HepG2 (cell line): ENCODE measurements around the gene RNF38. TPM values are rescaled to one million over a fixed set of nuclear protein-coding genes. Genes with fewer than 3 reads are reported as not detected.

Experiments
- ATAC-seq: fragments of 200-7000 bp; cut with Tn5 transposase; 3 replicates; pipeline ENCODE4 v1.9.1; 2020; ENCODE audit warnings: mild to moderate bottlenecking, moderate library complexity
- BruUV-seq: library from RNA; stranded (reverse); fragments of 400-500 nt; replicated peaks from 2 replicates; lab custom pipeline; 2021; lab: Mats Ljungman, UMichigan
- CTCF ChIA-PET: fragments of 300-600 bp; formaldehyde crosslinking; extraction: SDS; loops from one replicate; lab custom pipeline; 2021; ENCODE audit warnings: low total read pairs, inconsistent platforms, low intra/inter-chr PET ratio; lab: Yijun Ruan, JAX
- POLR2A ChIA-PET: fragments of 350-600 bp; sonication (Branson Sonifier 250); formaldehyde crosslinking; loops from one replicate; lab custom pipeline; 2020; ENCODE audit warnings: antibody characterized with exemption, inconsistent platforms; lab: Yijun Ruan, JAX
- DNase-seq: peaks from one replicate; pipeline ENCODE4 v3.0.0-alpha.2; 2015; ENCODE audit warnings: low spot score
- FAIRE-seq: peaks from 3 replicates; lab custom pipeline; 2011; peaks lifted over from hg19 to GRCh38; lab: Jason Lieb, UNC
- H2AFZ ChIP-seq: one replicate; pipeline ENCODE4 v1.6.1; 2011; ENCODE audit warnings: low read length, inconsistent platforms
- H3K27ac ChIP-seq: fragments of 300-600 bp; 3 replicates; pipeline ENCODE4 v1.8.0; 2011; ENCODE audit warnings: mixed run types, mild to moderate bottlenecking, mixed read lengths, low read length, inconsistent platforms; ENCODE audit not compliant: insufficient read depth; ENCODE audit errors: extremely low read length
- H3K27me3 ChIP-seq, 2 experiments: fragments of 200-600 bp in 1 of 2; 2 replicates in 1 of 2; 3 replicates in 1 of 2; pipeline versions ENCODE4 v1.6.0 to v1.8.0; 2011; ENCODE audit warnings: low read length in 2 of 2, mild to moderate bottlenecking in 2 of 2, moderate library complexity in 2 of 2, inconsistent platforms in 1 of 2; ENCODE audit not compliant: insufficient read depth in 2 of 2, control insufficient read depth in 1 of 2
- H3K36me3 ChIP-seq, 2 experiments: fragments of 200-600 bp in 1 of 2; replicated peaks in 1 of 2; 2 replicates in 1 of 2; 3 replicates in 1 of 2; pipeline versions ENCODE4 v1.5.1 to v1.8.0; 2011; ENCODE audit warnings: low read length in 2 of 2, inconsistent platforms in 1 of 2; ENCODE audit not compliant: insufficient read depth in 2 of 2, control insufficient read depth in 1 of 2
- H3K4me1 ChIP-seq: 2 replicates; pipeline ENCODE4 v1.5.1; 2012; ENCODE audit warnings: low read length, inconsistent platforms; ENCODE audit not compliant: insufficient read depth
- H3K4me2 ChIP-seq: 2 replicates; pipeline ENCODE4 v1.6.0; 2011; ENCODE audit warnings: low read depth, low read length, inconsistent platforms
- H3K4me3 ChIP-seq, 3 experiments: fragments of 200-600 bp in 1 of 3; sonication (generic), shearing (Covaris generic) in 1 of 3; replicated peaks in 1 of 3; 2 replicates each; pipeline ENCODE4 v1.5.1; 2011 to 2016; ENCODE audit warnings: low read length in 3 of 3, inconsistent platforms in 2 of 3, low read depth in 2 of 3, mild to moderate bottlenecking in 2 of 3, control low read depth in 1 of 3, mixed read lengths in 1 of 3; ENCODE audit not compliant: insufficient read depth in 1 of 3
- H3K79me2 ChIP-seq: one replicate; pipeline ENCODE4 v1.6.1; 2011; ENCODE audit warnings: low read length, inconsistent platforms; ENCODE audit not compliant: insufficient read depth
- H3K9ac ChIP-seq: 2 replicates; pipeline ENCODE4 v1.6.0; 2011; ENCODE audit warnings: mild to moderate bottlenecking, low read depth, low read length, inconsistent platforms; ENCODE audit not compliant: insufficient read depth
- H3K9me3 ChIP-seq: 2 replicates; pipeline ENCODE4 v1.5.1; 2012; ENCODE audit warnings: mild to moderate bottlenecking, low read length
- H4K20me1 ChIP-seq: 2 replicates; pipeline ENCODE4 v1.6.0; 2011; ENCODE audit warnings: inconsistent platforms, mild to moderate bottlenecking, low read length, moderate library complexity; ENCODE audit not compliant: insufficient read depth
- FOXO1 ChIP-seq: sonication (generic); formaldehyde crosslinking; IDR thresholded peaks from 2 replicates; pipeline ENCODE4 v1.4.0; 2020; ENCODE audit warnings: missing genetic modification reagents
- MAX ChIP-seq: IDR thresholded peaks from 2 replicates; pipeline ENCODE4 v1.6.1; 2012; ENCODE audit warnings: inconsistent platforms
- NFKB2 ChIP-seq: sonication (generic); formaldehyde crosslinking; IDR thresholded peaks from 2 replicates; pipeline ENCODE4 v1.4.0; 2020; ENCODE audit warnings: missing genetic modification reagents, borderline replicate concordance
- SIX1 ChIP-seq: sonication (generic); formaldehyde crosslinking; IDR thresholded peaks from 2 replicates; pipeline ENCODE4 v1.4.0; 2020; ENCODE audit warnings: missing genetic modification reagents, borderline replicate concordance
- SRSF9 ChIP-seq: fragments of 200-400 bp; formaldehyde crosslinking; IDR thresholded peaks from 2 replicates; pipeline ENCODE4 v1.6.1; 2018; ENCODE audit warnings: borderline replicate concordance, mild to moderate bottlenecking, low read depth, low read length; ENCODE audit not compliant: insufficient read depth, poor library complexity, severe bottlenecking
- TEF ChIP-seq: sonication (generic); formaldehyde crosslinking; IDR thresholded peaks from 2 replicates; pipeline ENCODE4 v1.5.0; 2020; ENCODE audit warnings: missing genetic modification reagents
- TOE1 ChIP-seq: sonication (generic); formaldehyde crosslinking; IDR thresholded peaks from 2 replicates; pipeline ENCODE4 v1.4.0; 2020; ENCODE audit warnings: mild to moderate bottlenecking, missing genetic modification reagents
- ZFP36L2 ChIP-seq: sonication (generic); formaldehyde crosslinking; IDR thresholded peaks from 2 replicates; pipeline ENCODE4 v1.4.0; 2020; ENCODE audit warnings: missing genetic modification reagents
- ZNF275 ChIP-seq: sonication (generic); formaldehyde crosslinking; IDR thresholded peaks from 2 replicates; pipeline ENCODE4 v1.8.0; 2022; ENCODE audit warnings: missing genetic modification reagents, mild to moderate bottlenecking, inconsistent platforms, borderline replicate concordance
- ZNF343 ChIP-seq: sonication (generic); formaldehyde crosslinking; IDR thresholded peaks from 2 replicates; pipeline ENCODE4 v1.4.0; 2020; ENCODE audit warnings: mild to moderate bottlenecking, missing genetic modification reagents
- ZNF567 ChIP-seq: sonication (generic); formaldehyde crosslinking; IDR thresholded peaks from 2 replicates; pipeline ENCODE4 v1.8.1; 2023; ENCODE audit warnings: mild to moderate bottlenecking, missing genetic modification reagents, borderline replicate concordance
- ZNF703 ChIP-seq: sonication (generic); formaldehyde crosslinking; IDR thresholded peaks from 2 replicates; pipeline ENCODE4 v1.5.1; 2020; ENCODE audit warnings: missing genetic modification reagents, mild to moderate bottlenecking, moderate library complexity, borderline replicate concordance
- WGBS: methylation state at CpG from one replicate; pipeline ENCODE4 v1.1.6; 2017; ENCODE audit warnings: low lambda C conversion rate; 5-methylcytosine and 5-hydroxymethylcytosine counted together
- in situ Hi-C: cut with HindIII; loops from 2 replicates; pipeline ENCODE4 v1.10.0; 2017; ENCODE audit warnings: low pct_unique_long_range_greater_than_20kb; ENCODE audit not compliant: extremely low pct_ligation_motif_present
- intact Hi-C: fragments of 100-400 bp; cut with micrococcal nuclease; formaldehyde crosslinking; loops from one replicate; pipeline ENCODE4 v1.10.0; 2022; ENCODE audit not compliant: unreplicated experiment
- polyA plus RNA-seq, 8 experiments: library from polyadenylated mRNA; depleted of rRNA in 3 of 8; stranded (reverse) in 7 of 8; unstranded in 1 of 8; fragments of >200 nt; fragmentation: Illumina TruSeq in 4 of 8; extraction: Trizol in 4 of 8; gene quantifications; 2 replicates each; pipeline versions ENCODE4 v1.2.1 to v1.2.3, GENCODE V29; 2011 to 2016; ENCODE audit warnings: low read depth in 4 of 8, missing spikeins in 1 of 8, mixed read lengths in 1 of 8; ENCODE audit not compliant: insufficient read depth in 1 of 8
- total RNA-seq, 5 experiments: library from RNA; depleted of rRNA; stranded (reverse); fragments of >200 nt; fragmentation: Illumina TruSeq; extraction: Trizol; gene quantifications; 2 replicates each; pipeline ENCODE4 v1.2.3, GENCODE V29; 2016; ENCODE audit warnings: low read depth in 1 of 5
- TF ChIP-seq, protein P1 (sequence below): sonication (generic); IDR thresholded peaks from 2 replicates; pipeline ENCODE4 v1.6.1; 2016; ENCODE audit warnings: low read depth, borderline replicate concordance
- TF ChIP-seq, protein P2 (sequence below): sonication (generic); formaldehyde crosslinking; IDR thresholded peaks from 2 replicates; pipeline ENCODE4 v1.9.0; 2021; ENCODE audit warnings: missing genetic modification reagents, borderline replicate concordance
- TF ChIP-seq, protein P3 (sequence below): sonication (generic); formaldehyde crosslinking; IDR thresholded peaks from 2 replicates; pipeline ENCODE4 v1.4.0; 2020; ENCODE audit warnings: missing genetic modification reagents, borderline replicate concordance

Gene RNF38
- total and polyA plus RNA-seq, 2 of the 13 experiments (the other 11 are each of a cell fraction or from before 2014, with no cell fraction given), result 9.1 to 32.1 TPM

DNA sequence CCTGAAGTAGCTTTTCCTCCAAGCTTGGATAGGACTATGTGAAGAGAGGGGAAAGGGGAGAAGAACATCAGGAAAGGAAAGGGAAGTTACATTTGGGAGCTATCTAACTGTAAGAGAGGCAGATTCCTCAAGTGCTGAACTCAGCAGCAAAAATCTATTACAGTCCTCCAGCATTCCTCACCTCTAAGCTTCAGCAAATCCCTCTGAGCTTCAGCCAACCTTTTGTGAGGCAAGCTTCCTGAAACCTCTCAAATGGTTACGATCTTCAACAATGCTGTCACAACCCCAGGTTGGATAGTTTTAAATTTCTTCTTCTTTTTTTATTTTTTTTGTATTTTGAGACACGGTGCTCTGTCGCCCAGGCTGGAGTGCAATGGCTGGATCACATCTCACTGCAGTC is 2.5 kb upstream of the RNF38 start:
- peaks cover 28% of the 10 kb centered on the region for H3K79me2 ChIP-seq
- peak overlapping the region; percentile 68; the same call in 1 of the 2 replicates for H3K9ac ChIP-seq
- H3K4me2 ChIP-seq, result peak overlapping the region; percentile 84
- no peak overlapping the region for H2AFZ ChIP-seq
- BruUV-seq, result no TSS peak
- peak overlapping the region in 1 of 3 experiments; percentile 31; a peak in 1 of 6 replicates for H3K4me3 ChIP-seq
- H3K27ac ChIP-seq, result peak overlapping the region; percentile 84
- FAIRE-seq (no peak), ATAC-seq (no peak), DNase-seq (no peak)
- in situ Hi-C loops (no loop called here), intact Hi-C loops (loop anchor here (10.0 kb wide), 1 partner anchor 82 kb away; no protein-coding TSS in a partner anchor)
- 82% methylated on average over 3 of the region's 3 CpGs for whole genome bisulfite sequencing
- no peaks in the 10 kb centered on the region; a peak in 1 of 5 replicates for H3K36me3 ChIP-seq
- POLR2A ChIA-PET, result interaction anchor here (0.7 to 1.2 kb wide), 6 partner anchors 37 to 363 kb away, joined by 3 to 4 read pairs (median 4); no protein-coding TSS in a partner anchor
- no peaks in the 10 kb centered on the region; the same call in 1 of the 2 replicates for H4K20me1 ChIP-seq
- no peaks in the 10 kb centered on the region; a peak in 1 of 5 replicates for H3K27me3 ChIP-seq
- peaks cover 37% of the 10 kb centered on the region for H3K4me1 ChIP-seq
- H3K9me3 ChIP-seq, result no peaks in the 10 kb centered on the region
- CTCF ChIA-PET, result no interaction called here
- TF ChIP-seq, protein P1, sequence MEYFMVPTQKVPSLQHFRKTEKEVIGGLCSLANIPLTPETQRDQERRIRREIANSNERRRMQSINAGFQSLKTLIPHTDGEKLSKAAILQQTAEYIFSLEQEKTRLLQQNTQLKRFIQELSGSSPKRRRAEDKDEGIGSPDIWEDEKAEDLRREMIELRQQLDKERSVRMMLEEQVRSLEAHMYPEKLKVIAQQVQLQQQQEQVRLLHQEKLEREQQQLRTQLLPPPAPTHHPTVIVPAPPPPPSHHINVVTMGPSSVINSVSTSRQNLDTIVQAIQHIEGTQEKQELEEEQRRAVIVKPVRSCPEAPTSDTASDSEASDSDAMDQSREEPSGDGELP, result no peak
- TF ChIP-seq ZNF343 (no peak), MAX (no peak), NFKB2 (CRISPR knock-in tag) (no peak), ZNF703 (no peak), ZFP36L2 (CRISPR knock-in tag) (no peak), ZNF275 (no peak), SRSF9 (no peak), FOXO1 (CRISPR knock-in tag) (no peak), SIX1 (CRISPR knock-in tag) (no peak), TEF (CRISPR knock-in tag) (no peak), TOE1 (CRISPR knock-in tag) (no peak), ZNF567 (no peak)
- TF ChIP-seq, protein P2, sequence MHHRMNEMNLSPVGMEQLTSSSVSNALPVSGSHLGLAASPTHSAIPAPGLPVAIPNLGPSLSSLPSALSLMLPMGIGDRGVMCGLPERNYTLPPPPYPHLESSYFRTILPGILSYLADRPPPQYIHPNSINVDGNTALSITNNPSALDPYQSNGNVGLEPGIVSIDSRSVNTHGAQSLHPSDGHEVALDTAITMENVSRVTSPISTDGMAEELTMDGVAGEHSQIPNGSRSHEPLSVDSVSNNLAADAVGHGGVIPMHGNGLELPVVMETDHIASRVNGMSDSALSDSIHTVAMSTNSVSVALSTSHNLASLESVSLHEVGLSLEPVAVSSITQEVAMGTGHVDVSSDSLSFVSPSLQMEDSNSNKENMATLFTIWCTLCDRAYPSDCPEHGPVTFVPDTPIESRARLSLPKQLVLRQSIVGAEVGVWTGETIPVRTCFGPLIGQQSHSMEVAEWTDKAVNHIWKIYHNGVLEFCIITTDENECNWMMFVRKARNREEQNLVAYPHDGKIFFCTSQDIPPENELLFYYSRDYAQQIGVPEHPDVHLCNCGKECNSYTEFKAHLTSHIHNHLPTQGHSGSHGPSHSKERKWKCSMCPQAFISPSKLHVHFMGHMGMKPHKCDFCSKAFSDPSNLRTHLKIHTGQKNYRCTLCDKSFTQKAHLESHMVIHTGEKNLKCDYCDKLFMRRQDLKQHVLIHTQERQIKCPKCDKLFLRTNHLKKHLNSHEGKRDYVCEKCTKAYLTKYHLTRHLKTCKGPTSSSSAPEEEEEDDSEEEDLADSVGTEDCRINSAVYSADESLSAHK (CRISPR knock-in tag), result no peak
- TF ChIP-seq, protein P3, sequence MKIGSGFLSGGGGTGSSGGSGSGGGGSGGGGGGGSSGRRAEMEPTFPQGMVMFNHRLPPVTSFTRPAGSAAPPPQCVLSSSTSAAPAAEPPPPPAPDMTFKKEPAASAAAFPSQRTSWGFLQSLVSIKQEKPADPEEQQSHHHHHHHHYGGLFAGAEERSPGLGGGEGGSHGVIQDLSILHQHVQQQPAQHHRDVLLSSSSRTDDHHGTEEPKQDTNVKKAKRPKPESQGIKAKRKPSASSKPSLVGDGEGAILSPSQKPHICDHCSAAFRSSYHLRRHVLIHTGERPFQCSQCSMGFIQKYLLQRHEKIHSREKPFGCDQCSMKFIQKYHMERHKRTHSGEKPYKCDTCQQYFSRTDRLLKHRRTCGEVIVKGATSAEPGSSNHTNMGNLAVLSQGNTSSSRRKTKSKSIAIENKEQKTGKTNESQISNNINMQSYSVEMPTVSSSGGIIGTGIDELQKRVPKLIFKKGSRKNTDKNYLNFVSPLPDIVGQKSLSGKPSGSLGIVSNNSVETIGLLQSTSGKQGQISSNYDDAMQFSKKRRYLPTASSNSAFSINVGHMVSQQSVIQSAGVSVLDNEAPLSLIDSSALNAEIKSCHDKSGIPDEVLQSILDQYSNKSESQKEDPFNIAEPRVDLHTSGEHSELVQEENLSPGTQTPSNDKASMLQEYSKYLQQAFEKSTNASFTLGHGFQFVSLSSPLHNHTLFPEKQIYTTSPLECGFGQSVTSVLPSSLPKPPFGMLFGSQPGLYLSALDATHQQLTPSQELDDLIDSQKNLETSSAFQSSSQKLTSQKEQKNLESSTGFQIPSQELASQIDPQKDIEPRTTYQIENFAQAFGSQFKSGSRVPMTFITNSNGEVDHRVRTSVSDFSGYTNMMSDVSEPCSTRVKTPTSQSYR (CRISPR knock-in tag), result no peak
